T follicular helper cell (primary cell): ENCODE data around the gene TPPP.
"Not testable (repeated sequence)": the region's sequence is repeated elsewhere in the genome, so short reads cannot be mapped to it uniquely, and the experiment has no call there.

Experiments
- DNase-seq: peaks from one replicate; pipeline ENCODE4 v3.0.0-alpha.2; 2020; ENCODE audit warnings: low read depth
- total RNA-seq, 2 experiments: gene quantifications; one replicate each; lab custom pipeline; 2026; lab: John Stamatoyannopoulos, UW

TPPP gene
- total RNA-seq: 2.3 to 7.4 reads per million in 2 experiments

- DNase-seq: peak; percentile 65
Measured at GRCh38 chr5:693271-694041, at the start of gene TPPP. Gene TPPP (minus strand): TSS chr5:693352. CDS start chr5:678060, 15,292 bp downstream.

- not testable (repeated sequence) for DNase-seq
Measured at GRCh38 chr5:742276-742675, 49.1 kb upstream of the TPPP start.

GRCh38 chr5:734145-734544 lies 41.0 kb upstream of the TPPP start:
- not testable (repeated sequence) for DNase-seq

- not testable (repeated sequence) for DNase-seq
Measured at GRCh38 chr5:732754-733454, 39.8 kb upstream of the TPPP start.

DNA sequence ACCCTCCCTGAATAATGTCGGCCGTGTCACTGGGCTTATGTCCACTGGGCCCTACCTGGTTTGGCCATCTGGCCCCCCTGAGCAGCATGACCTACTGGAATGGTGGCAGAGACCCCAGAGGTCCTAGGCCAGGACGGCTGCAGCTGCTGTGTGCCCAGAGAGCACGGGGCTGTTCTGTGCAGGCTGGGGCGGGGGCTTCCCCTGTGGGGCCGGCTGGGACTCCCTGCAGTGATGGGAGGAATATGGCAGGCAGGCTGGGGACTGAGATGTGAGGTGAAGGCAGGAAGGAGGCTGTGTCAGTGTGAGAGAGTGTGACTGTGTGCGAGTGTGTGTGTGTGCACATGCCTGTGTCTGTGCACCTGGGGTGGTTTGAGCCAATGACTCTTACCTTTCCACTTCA lies 36.1 kb upstream of the TPPP start:
- DNase-seq: not testable (repeated sequence)

- DNase-seq: not testable (repeated sequence)
Measured at GRCh38 chr5:727087-727486, 33.9 kb upstream of the TPPP start.

DNA sequence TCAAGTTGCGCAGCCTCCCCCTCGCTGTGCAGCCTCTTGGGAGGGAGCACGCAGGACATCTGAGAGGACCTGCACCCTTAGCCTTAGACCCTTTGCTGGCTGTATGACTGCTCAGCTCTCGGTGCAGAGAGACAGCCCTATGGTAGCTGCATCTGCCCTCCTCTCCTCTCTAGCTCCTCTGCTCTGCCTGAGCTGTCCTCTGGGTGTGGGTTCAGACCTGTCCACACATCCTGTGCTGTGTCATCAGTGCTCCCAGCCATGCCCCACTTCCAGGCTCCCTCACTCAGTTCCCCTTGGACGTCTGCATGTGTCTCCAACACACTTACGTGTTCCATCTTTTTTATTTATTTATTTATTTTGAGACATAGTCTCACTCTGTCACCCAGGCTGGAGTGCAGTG lies 30.7 kb upstream of the TPPP start:
- DNase-seq: not testable (repeated sequence)

DNA sequence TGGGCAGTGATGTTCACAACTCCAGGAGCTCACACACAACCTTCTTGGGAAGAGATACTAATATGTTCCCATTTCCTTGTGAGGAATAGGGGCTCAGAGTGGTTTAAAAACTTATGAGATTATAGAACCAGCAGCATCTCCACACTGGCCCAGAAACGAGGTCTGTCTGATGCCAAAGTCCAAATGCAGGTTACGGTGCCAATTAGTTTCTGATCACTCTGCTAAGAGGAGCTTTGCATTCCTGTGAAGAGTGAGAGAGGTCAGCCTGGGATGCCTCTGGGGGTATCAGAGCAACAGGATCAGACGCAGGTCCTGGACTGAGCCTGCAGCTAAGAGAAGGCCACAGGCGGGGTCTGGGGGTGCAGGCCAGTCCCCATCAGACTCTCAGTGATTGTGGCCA lies 30.2 kb upstream of the TPPP start:
- DNase-seq: not testable (repeated sequence)

DNA sequence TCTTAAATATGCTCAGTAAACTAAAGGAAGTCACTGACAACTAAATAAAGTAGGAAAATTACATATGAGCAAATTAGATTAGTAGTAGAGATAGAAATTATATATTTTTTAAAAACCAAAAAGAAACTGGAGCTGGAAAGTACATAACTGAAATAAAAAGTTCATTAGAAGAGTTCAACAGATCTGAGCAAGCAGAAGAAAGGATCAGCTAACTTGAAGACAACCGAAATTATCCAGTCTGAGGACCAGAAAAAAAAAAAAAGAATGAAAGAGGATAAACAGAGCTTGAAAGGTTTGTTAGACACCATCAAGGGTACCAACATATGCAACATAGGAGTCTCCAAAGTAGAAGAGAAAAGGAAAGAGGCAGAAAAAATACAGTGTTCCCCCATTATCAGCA lies 26.2 kb upstream of the TPPP start:
- not testable (repeated sequence) for DNase-seq

GRCh38 chr5:717143-717542 lies 24.0 kb upstream of the TPPP start:
- DNase-seq: no peak

DNA sequence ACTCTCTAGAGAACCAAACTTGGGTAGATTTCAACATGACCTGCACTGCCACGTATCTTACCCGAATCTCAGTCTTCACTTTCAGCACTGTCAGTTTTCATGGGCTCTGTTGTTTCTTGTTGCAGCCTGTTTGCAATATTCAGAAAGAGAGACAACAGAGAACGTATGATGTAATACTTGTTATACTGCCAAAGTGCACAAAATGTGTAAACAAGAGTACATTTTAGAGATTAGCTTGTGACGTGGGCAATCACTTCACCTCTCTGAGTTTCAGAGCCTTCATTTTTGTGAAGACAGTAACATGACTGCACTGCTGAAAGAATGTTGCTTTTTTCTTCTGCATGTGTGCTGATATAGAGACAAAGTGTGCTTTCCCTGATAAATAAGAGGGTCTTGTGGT lies 23.6 kb upstream of the TPPP start:
- not testable (repeated sequence) for DNase-seq

DNA sequence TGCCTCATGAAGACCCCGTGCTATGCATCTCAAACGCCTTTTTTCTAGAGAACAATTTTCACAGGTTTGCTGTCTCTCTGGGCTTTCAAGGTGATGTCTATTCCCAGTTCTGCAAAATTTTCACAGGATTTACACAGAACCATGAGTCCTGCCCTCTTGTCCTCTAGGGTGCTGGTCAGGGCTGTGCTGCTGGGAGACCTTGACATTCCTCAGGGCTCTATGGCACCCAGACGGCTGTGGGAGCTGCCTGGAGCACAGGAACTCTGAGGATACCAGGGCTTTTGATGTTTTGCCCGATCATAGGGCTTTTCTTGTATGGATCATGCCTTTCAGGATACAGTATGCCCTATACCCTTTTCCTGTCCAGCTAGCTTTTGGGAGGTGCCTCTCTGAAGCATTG lies 22.5 kb upstream of the TPPP start:
- DNase-seq: not testable (repeated sequence)

DNA sequence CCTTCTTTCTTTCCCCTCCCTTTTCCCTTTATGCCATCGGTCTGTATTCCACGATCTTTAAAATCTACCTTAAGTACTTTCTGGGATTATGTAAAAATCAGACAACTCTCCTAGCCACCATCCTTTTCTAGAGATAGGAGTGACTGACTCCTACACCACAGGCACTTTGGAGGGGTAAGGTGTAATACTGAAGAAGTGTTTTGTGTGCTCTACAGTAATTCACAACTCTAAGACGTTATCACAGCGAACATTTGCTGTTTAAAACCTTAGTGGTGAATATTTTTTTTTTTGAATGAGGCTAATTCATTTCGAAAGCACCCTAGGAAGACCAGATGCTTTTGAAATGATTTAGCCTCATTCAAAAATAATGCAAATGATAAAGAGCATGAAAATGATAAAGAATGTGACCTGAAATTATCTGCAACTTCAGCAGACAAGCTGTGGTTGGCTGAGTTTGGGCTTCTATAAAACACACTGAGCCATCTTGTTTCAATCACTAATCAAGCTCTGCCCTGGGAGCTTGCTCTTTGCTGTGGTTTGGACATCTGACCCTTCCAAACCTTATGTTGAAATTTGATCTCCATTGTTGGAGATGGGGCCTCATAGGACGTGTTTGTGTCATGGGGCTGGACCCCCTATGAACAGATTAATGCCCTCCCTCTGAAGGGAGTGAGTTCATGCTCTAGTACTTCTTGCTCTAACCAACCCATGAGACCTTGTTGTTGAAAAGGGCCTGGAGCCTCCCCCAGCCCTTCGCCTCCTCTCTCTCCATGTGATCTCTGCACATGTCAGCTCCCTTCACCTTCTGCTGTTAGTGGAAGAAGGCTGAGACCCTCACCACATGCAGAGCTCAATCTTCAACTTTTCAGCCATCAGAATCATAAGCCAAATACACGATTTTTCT lies 21.3 kb upstream of the TPPP start:
- not testable (repeated sequence) for DNase-seq

- DNase-seq: not testable (repeated sequence)
Measured at GRCh38 chr5:713686-714085, 20.5 kb upstream of the TPPP start.

GRCh38 chr5:708848-709517 lies 15.8 kb upstream of the TPPP start:
- DNase-seq: not testable (repeated sequence)

DNA sequence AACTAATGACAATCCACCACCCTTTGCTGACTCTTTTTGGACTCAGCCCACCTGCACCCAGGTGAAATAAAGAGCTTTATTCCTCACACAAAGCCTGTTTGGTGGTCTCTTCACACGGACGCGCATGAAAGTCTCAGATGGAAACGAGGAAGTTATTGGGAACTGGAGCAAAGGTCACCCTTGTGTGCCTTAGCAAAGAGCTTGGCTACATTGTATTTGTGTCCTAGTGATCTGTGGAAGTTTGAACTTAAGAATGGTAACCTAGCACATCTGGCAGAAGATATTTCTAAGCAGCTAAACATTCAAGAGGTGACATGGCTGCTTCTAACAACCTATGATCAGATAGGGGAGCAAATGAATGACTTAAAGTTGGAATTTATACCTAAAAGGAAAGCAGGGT lies 15.2 kb upstream of the TPPP start:
- not testable (repeated sequence) for DNase-seq

GRCh38 chr5:706127-706526 lies 13.0 kb upstream of the TPPP start:
- not testable (repeated sequence) for DNase-seq

DNA sequence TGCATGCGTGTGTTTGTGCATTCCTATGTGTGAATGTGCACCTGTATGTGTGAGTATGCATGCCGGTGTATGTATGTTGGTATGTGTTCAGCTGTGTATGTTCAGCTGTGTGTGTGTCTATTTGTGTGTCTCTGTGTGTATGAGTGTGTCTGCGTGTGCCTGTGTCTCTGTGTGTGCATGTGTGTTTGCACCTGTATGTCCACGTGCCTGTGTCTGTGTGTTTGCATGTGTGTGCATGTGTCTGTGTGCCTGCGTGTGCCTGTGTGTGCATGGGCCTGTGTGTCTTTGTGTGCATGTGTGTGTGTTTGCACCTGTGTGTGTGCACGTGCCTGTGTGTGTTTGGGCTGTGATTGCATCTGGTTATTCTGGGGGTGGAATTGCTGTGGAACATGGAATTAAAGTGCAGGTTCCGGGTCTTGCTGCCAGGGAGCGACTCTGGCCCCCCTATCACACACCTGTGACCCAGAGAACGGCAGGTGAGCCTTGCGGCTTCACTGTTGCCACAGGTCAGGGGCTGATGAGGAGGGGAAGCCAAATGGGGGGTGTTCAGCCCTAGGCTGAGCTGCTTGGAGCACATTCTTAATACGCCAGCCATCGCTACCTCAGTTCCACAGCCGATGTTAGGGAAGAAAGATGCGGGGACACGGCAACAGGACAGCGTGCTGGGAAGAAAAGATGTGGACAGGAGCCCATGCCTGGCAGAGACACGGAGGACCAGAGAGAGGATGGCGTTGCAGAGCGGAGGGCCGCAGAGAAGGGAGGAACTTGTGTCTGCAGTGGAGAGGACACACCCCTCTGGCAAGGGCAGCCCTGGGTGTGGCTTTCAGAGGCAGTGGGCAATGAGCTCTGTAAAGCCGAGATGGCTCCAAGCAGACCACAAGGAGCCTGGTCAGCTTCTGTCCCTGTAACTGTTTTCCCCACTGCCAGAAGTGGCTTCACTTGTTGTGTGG lies 3.9 kb upstream of the TPPP start:
- not testable (repeated sequence) for DNase-seq

DNA sequence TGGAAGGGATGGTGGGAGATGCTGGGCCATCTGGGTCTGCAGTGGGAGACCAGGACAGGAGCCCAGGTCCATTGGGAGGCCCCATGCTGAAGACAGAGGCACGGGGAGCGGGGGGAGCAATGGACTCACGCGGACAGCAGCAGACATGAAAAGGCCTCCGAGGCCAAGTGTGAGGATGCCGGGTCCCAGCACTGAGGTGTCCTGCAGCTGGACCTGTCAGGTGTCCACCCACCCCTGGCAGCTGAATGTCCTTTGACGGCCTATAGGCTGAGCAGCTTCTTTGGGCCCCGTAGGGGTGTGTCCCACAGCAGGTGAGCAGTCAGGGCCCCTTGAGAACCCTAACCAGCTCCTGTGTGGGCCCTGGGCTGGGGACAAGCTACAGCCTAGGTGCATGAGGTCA lies 3.0 kb upstream of the TPPP start:
- not testable (repeated sequence) for DNase-seq

GRCh38 chr5:695475-695874 lies 2.3 kb upstream of the TPPP start:
- not testable (repeated sequence) for DNase-seq
